NOMO-1 treated with DMSO at 0.1 percent for 48 hours (cell line): ENCODE results near the gene SLC1A7.

Source experiments
- DNase-seq: peaks from one replicate; lab custom pipeline; 2025; ENCODE audit not compliant: unreplicated experiment; lab: John Stamatoyannopoulos, UW

SLC1A7 gene

GRCh38 chr1:53092659-53093450 is 49.6 kb downstream of the SLC1A7 start:
- no peak for DNase-seq

DNA sequence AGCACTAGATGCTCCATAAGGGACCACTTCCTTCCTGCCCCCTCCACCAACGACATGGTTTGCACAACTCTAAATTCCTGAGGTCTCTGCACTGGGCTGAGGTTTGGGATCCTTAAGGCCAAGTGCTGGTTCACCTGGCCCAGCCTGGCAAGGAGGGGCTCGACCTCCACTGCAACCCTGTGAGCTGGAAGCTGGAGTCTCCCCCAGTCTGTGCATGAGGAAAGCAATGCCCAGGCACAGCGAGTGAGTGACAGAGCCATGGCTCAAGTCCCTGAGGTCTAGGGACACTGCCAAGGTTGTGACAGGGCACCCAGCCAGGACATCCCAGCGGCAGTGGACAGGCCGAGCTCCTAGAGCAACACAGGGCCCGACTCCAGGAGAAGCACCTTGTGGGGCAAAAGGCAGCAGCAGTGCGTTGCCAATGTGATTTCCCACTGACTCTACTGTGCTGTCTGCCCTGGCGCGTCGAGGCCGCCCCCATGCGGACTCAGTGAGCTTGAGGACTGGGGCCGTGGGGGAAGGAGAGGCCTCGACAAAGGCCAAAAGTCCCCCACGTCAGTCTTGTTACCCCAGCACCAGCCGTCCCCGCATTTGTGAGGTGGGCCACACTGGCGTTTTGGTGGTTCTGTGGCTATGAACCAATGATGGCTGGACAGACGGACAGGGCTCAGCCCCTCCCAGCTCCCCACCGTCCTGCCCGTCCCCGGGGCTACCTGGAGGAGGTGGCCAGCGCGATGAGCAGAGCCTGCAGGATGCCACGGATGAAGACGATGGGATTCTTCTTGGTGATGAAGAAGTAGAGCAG is 50.4 kb downstream of the SLC1A7 start:
- no peak for DNase-seq

GRCh38 chr1:53090227-53091147 is 52.0 kb downstream of the SLC1A7 start:
- DNase-seq, result no peak

GRCh38 chr1:53089478-53090226 is 52.8 kb downstream of the SLC1A7 start:
- no peak for DNase-seq

DNA sequence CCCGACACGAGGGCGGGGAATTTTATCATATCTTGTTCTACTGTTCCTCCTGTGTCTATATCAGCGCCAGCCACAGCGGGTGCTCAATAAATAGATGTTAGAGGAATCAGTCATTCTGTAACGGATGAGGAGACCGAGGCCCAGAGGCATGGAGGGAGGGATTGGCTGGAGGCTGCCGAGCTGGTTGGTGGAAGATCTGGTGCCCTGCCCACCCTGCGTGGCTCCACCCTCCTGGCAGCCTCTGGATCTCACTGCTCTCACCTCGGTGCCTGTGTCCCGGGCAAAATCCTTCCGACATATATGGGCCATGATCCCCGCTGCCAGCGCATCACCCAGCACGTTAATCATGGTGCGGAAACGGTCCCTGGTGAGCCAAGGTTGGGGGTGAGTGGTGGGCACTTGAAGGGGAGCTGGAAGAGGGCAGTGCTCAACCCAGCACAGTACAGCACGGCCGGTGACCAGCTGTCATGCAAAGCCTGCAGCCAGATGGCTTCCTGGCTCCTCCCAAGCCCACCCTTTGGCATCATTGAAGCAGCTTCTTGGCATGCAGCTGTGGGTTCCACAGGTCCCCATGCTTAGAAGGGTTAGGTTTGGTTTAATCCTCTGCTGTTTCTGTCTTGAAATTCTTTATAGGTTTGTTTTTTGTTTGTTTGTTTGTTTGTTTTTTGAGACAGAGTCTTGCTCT is 53.7 kb downstream of the SLC1A7 start:
- DNase-seq, result no peak

GRCh38 chr1:53087332-53088285 is 54.8 kb downstream of the SLC1A7 start:
- DNase-seq, result no peak

GRCh38 chr1:53086491-53087070 is 55.9 kb downstream of the SLC1A7 start:
- no peak for DNase-seq

DNA sequence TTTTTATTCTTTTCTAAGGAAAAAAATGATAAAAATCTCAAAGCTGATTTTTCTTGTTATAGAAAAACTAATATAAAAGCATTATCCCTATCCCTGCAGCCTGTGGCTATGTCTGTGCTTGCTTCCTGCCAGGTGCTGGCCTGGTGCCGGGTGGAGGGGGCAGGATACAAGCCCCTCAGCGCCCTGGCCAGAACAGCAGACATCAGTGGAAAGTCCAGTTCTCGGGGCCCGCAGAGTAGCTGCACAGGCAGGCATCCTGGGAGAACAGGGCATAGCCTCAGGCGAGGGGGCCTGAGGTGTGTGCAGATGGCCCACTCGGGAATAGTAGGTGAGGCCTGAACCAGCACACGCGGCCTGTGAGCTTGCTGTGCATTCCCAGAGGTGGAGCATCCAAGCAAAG is 57.0 kb downstream of the SLC1A7 start:
- no peak for DNase-seq

DNA sequence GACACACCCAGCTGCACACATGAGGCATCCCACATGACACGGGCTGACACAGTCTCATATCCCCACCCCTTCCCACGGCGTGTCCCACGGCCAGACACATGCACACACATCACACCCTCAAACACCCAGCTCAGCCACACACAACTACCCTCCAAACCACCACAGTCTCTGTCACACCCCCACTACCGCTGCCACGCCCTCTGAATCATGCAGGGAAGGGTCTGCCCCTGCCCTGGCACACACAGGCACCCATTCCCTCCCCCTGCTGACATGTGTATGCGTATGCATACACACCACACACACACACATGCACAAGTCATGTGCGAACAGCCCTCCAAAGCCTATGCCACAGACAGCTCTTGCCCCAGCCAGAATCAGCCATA is 57.9 kb downstream of the SLC1A7 start:
- DNase-seq, result no peak

DNA sequence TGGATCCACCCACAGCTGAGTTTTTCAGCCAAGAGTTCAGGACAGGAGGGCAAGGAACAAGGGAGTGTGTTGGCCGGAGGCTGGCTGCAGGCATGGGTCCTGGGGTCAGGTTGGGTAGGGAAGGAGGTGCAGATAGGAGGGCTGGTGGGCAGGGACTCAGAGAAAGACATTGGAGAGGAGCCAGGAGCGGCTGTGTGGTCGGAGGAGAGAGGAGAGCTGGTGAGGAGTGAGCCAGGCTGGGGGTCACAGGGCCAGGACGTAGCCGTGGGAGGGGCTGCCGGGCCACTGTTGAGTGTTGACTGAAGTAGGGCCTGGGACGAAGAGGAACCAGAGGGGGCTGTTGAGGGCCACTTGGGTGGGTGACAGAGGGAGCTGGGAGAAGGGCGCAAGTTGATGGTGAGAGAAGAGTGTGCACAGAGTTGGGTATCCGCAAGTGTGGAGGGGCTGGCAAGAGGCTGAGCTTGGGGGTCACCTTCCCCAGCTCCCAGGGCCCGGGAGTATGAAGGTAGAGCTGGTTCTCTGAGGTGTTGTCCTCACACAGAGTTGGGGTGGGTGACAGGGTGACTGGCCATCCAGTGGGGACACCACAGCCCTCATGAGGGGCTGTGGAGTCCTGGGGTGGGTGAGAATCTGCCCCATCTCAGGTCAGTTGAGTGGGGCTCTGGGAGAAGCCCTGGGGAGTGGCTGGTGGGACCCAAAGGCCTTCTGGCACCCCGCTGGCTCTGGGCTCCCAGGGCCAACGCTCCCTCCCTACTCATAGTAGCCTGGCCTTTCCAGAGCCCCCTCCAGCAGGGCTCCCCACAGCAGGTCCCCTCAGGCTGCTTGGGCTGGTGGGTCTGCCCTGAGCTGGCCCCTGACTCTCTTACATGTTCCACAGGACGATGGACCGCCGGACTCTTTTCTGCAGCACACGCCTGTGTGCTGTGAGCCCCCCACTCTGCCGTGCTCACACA is 58.5 kb downstream of the SLC1A7 start:
- no peak for DNase-seq

- no peak for DNase-seq
Observed at GRCh38 chr1:53082826-53083455, 59.5 kb downstream of the SLC1A7 start.

DNA sequence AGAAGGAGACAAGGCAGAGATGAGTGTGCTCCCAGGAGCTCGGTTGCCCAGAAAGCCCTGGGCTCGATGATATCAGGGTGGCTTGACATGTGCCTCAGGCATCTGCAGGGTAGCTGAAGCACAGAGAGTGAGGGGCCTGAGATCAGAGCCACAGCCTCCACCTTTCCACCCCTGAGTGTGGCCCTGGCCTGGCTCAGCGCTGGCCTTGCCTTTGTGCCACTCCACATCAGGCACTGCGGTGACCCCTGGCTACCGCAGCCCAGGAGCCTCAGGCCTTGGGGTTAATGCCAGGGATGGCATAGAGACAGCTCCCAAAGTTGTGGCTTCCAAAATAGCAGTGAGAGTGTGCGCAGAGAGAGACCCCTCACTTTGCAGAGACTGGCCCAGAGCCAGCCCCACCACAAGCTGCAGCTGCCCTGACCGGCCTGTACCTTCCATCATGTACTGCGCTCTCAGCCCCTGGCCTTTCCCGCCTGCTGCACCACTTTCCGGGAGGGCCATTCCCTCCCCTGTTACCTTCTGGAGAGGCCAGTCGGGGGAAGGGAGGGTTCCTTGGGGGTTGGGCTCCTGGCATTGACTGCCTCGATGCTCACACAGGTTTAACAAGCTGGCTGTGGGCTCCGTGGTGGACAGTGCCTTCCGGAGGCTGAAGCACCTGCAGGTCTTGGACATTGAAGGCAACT is 60.9 kb downstream of the SLC1A7 start:
- DNase-seq, result no peak

DNA sequence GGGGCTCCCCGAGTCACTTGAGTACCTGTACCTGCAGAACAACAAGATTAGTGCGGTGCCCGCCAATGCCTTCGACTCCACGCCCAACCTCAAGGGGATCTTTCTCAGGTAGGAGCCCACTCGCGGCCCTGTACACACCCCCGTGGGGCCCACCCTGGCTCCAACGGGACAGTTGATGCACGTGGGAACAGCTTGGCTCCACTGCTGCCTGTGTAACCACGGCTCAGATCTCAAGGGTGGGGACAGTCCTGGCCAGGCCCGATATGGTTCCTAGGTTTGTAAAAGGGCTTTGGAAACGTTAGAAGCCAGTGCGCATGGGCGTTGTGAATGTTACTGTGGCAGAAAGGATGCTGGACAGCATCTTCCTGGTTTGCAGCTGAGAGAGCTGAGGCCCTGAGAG is 61.7 kb downstream of the SLC1A7 start:
- DNase-seq, result no peak

DNA sequence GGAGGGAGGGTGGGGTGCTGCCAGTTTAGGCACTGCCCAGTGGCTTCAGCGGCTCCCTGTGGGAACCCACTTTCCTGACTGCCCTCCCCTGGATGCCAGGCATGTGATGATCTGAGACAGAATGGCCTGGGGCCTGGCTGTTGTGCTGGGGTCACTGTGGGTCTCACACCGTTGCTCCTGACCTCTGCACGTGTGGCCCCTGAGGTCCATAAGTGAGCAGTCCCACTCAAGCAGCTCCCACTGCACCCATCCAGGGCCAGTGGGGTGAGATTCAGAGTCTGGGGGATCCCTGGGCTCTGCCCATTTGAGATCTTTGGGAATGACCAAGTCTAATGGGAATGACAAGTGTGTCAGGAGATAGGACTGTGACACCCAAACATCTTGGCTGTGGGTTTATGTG is 62.4 kb downstream of the SLC1A7 start:
- DNase-seq, result no peak

- DNase-seq, result no peak
Observed at GRCh38 chr1:53079251-53079650, 63.2 kb downstream of the SLC1A7 start.

GRCh38 chr1:53078333-53079101 is 63.9 kb downstream of the SLC1A7 start:
- DNase-seq, result no peak
